T-cell (primary cell): ENCODE measurements around the gene SMYD2. TPM values are rescaled to one million over a fixed set of nuclear protein-coding genes. Genes with fewer than 3 reads are reported as not detected.

Experiments used
- ATAC-seq, 4 experiments: fragments of 200-7000 bp in 3 of 4; fragments of 150-1000 bp in 1 of 4; cut with Tn5 transposase; replicated peaks in 1 of 4; 1 replicate in 3 of 4; 2 replicates in 1 of 4; pipeline ENCODE4 v1.10.0; 2021; ENCODE audit warnings: moderate library complexity in 3 of 4, mild to moderate bottlenecking in 2 of 4, moderate number of reproducible peaks in 1 of 4
- CTCF ChIA-PET, 2 donors: fragments of 300-600 bp; sonication (Branson Sonifier 250); formaldehyde crosslinking; loops; one replicate each; lab custom pipeline; 2022; ENCODE audit warnings: antibody characterized with exemption in 2 of 2; lab: Charles Lee
- POLR2A ChIA-PET, 2 donors: fragments of 300-600 bp; sonication (Branson Sonifier 250); formaldehyde crosslinking; loops; one replicate each; lab custom pipeline; 2022; ENCODE audit warnings: antibody characterized with exemption in 2 of 2; lab: Charles Lee
- DNase-seq, 35 experiments: peaks; one replicate each; pipeline versions ENCODE4 v3.0.0 to v3.0.0-alpha.2; 2013 to 2023
- H3K27ac ChIP-seq: one replicate; pipeline ENCODE4 v1.5.1; 2013; ENCODE audit warnings: low read length
- H3K27me3 ChIP-seq, 2 experiments: replicated peaks in 1 of 2; 1 replicate in 1 of 2; 2 replicates in 1 of 2; pipeline versions ENCODE4 v1.6.1 to v1.7.0; 2013; ENCODE audit warnings: low read length in 1 of 2, mixed read lengths in 1 of 2; ENCODE audit not compliant: control insufficient read depth in 2 of 2, insufficient read depth in 2 of 2; ENCODE audit errors: extremely low read depth in 1 of 2
- H3K36me3 ChIP-seq, 2 donors: 1 replicate in 1 of 2; 2 replicates in 1 of 2; pipeline versions ENCODE4 v1.6.1 to v1.7.0; 2013; ENCODE audit warnings: low read length in 1 of 2; ENCODE audit not compliant: control insufficient read depth in 2 of 2, insufficient read depth in 1 of 2; ENCODE audit errors: extremely low read depth in 1 of 2
- H3K4me1 ChIP-seq, 2 experiments: 1 replicate in 1 of 2; 2 replicates in 1 of 2; pipeline versions ENCODE4 v1.6.1 to v1.7.0; 2013; ENCODE audit warnings: low read length in 2 of 2, mixed read lengths in 1 of 2; ENCODE audit not compliant: insufficient read depth in 2 of 2, control insufficient read depth in 1 of 2; ENCODE audit errors: extremely low read depth in 1 of 2
- H3K4me3 ChIP-seq, 2 donors: 1 replicate in 1 of 2; 2 replicates in 1 of 2; pipeline versions ENCODE4 v1.5.1 to v1.7.0; 2013; ENCODE audit warnings: mild to moderate bottlenecking in 2 of 2, low read length in 1 of 2, moderate library complexity in 1 of 2; ENCODE audit not compliant: control insufficient read depth in 1 of 2; ENCODE audit errors: extremely low read depth in 1 of 2
- H3K9me3 ChIP-seq: 2 replicates; pipeline ENCODE4 v1.7.0; 2013
- H3K27ac Mint-ChIP-seq, 2 donors: one replicate each; pipeline ENCODE4 v1.8.0; 2020 to 2021; ENCODE audit warnings: mild to moderate bottlenecking in 2 of 2, mixed read lengths in 2 of 2
- H3K27me3 Mint-ChIP-seq, 2 donors: one replicate each; pipeline ENCODE4 v1.8.0; 2021 to 2022; ENCODE audit warnings: mixed read lengths in 2 of 2
- H3K36me3 Mint-ChIP-seq: one replicate; pipeline ENCODE4 v1.8.0; 2021; ENCODE audit warnings: mixed read lengths
- H3K4me1 Mint-ChIP-seq, 3 donors: one replicate each; pipeline ENCODE4 v1.8.0; 2020 to 2022; ENCODE audit warnings: mixed read lengths in 3 of 3, mild to moderate bottlenecking in 1 of 3
- H3K4me3 Mint-ChIP-seq, 3 donors: one replicate each; pipeline ENCODE4 v1.8.0; 2020 to 2022; ENCODE audit warnings: mild to moderate bottlenecking in 3 of 3, mixed read lengths in 3 of 3, moderate library complexity in 3 of 3
- H3K9me3 Mint-ChIP-seq, 3 donors: one replicate each; pipeline ENCODE4 v1.8.0; 2020 to 2022; ENCODE audit warnings: mixed read lengths in 3 of 3
- WGBS: methylation state at CpG from one replicate; pipeline ENCODE4 v1.1.5; 2013; ENCODE audit warnings: missing lambda C conversion rate; ENCODE audit not compliant: insufficient coverage; 5-methylcytosine and 5-hydroxymethylcytosine counted together
- total RNA-seq, 35 experiments: library from RNA in 6 of 35; stranded (reverse) in 6 of 35; fragments of 120-200 nt in 1 of 35; gene quantifications; one replicate each; pipeline versions ENCODE4 v1.2.1 to v1.2.4 and lab custom pipeline; 2013 to 2026

Gene SMYD2
- total RNA-seq, 5 donors from 2014 or later (not counting 1 experiment from before 2014, with no cell fraction given) = 27.3 to 35.2 (median 34.4) TPM

- H3K4me1 ChIP-seq = no peaks in the 10 kb centered on the region
- DNase-seq (no peak), ATAC-seq (no peak)
- Mint-ChIP-seq H3K36me3 (peaks cover 4% of the 10 kb centered on the region), H3K27me3 (peaks cover 0 to 2% of the 10 kb centered on the region in 2 donors), H3K27ac (no peak overlapping the region), H3K4me3 (no peak overlapping the region), H3K9me3 (no peaks in the 10 kb centered on the region), H3K4me1 (no peaks in the 10 kb centered on the region)
- H3K36me3 ChIP-seq = peaks cover 0 to 3% of the 10 kb centered on the region in 2 donors
- 100% methylated on average over 1 of the region's 4 CpGs for WGBS
- H3K27me3 ChIP-seq = no peaks in the 10 kb centered on the region
- H3K9me3 ChIP-seq = no peaks in the 10 kb centered on the region
- H3K27ac ChIP-seq = no peak overlapping the region
- ChIA-PET CTCF (no interaction called here), POLR2A (no interaction called here)
- no peak overlapping the region for H3K4me3 ChIP-seq
Observed at GRCh38 chr1:214352838-214353237, 71.9 kb downstream of the SMYD2 start.

GRCh38 chr1:214354440-214355148 is 73.6 kb downstream of the SMYD2 start:
- H3K9me3 ChIP-seq = no peaks in the 10 kb centered on the region
- no peak overlapping the region for H3K4me3 ChIP-seq
- ChIA-PET POLR2A (no interaction called here), CTCF (interaction anchor here (0.6 to 0.9 kb wide), 3 partner anchors 8 to 93 kb away, joined by 3 to 4 read pairs (median 4); no protein-coding TSS in a partner anchor)
- ATAC-seq (no peak), DNase-seq (no peak)
- H3K36me3 ChIP-seq = no peaks in the 10 kb centered on the region
- H3K27ac Mint-ChIP-seq = no peak overlapping the region
- H3K4me1 ChIP-seq = no peaks in the 10 kb centered on the region
- H3K4me3 Mint-ChIP-seq = no peak overlapping the region
- no peaks in the 10 kb centered on the region for H3K9me3 Mint-ChIP-seq
- H3K4me1 Mint-ChIP-seq = no peaks in the 10 kb centered on the region
- no peak overlapping the region for H3K27ac ChIP-seq
- H3K27me3 ChIP-seq = no peaks in the 10 kb centered on the region
- peaks cover 0 to 2% of the 10 kb centered on the region in 2 donors for H3K27me3 Mint-ChIP-seq
- H3K36me3 Mint-ChIP-seq = peaks cover 2% of the 10 kb centered on the region
- WGBS = 100% methylated on average over 1 of the region's 4 CpGs

- H3K4me1 Mint-ChIP-seq = no peaks in the 10 kb centered on the region
- CTCF ChIA-PET = no interaction called here
Observed at GRCh38 chr1:214360116-214360515, 79.2 kb downstream of the SMYD2 start.

GRCh38 chr1:214360525-214361164 is 79.7 kb downstream of the SMYD2 start:
- Mint-ChIP-seq H3K9me3 (no peaks in the 10 kb centered on the region), H3K36me3 (no peaks in the 10 kb centered on the region), H3K27me3 (peaks cover 35 to 41% of the 10 kb centered on the region in 2 donors), H3K27ac (no peak overlapping the region), H3K4me3 (no peak overlapping the region), H3K4me1 (no peaks in the 10 kb centered on the region)
- Histone ChIP-seq H3K27me3 (peaks cover 0 to 13% of the 10 kb centered on the region in 2 experiments), H3K4me1 (no peaks in the 10 kb centered on the region), H3K36me3 (no peaks in the 10 kb centered on the region), H3K4me3 (no peak overlapping the region), H3K27ac (no peak overlapping the region), H3K9me3 (no peaks in the 10 kb centered on the region)
- 57% methylated on average over 1 of the region's 3 CpGs for WGBS
- ATAC-seq (no peak), DNase-seq (no peak)
- CTCF ChIA-PET = interaction anchor here in 1 of 2 donors (1.3 kb wide), 1 partner anchor 54 kb away, joined by 3 read pairs; no protein-coding TSS in a partner anchor
- POLR2A ChIA-PET = no interaction called here

More at GRCh38 chr1:214360116-214360515, 79.2 kb downstream of the SMYD2 start:
- Histone ChIP-seq H3K4me1 (no peaks in the 10 kb centered on the region), H3K9me3 (no peaks in the 10 kb centered on the region), H3K27ac (no peak overlapping the region), H3K27me3 (peaks cover 0 to 12% of the 10 kb centered on the region in 2 experiments), H3K36me3 (no peaks in the 10 kb centered on the region), H3K4me3 (no peak overlapping the region)
- H3K4me3 Mint-ChIP-seq = no peak overlapping the region
- no peak overlapping the region for H3K27ac Mint-ChIP-seq
- peaks cover 34 to 40% of the 10 kb centered on the region in 2 donors for H3K27me3 Mint-ChIP-seq
- 96% methylated on average over 4 of the region's 5 CpGs for WGBS
- ATAC-seq = no peak
- POLR2A ChIA-PET = no interaction called here
- H3K36me3 Mint-ChIP-seq = no peaks in the 10 kb centered on the region
- H3K9me3 Mint-ChIP-seq = no peaks in the 10 kb centered on the region
- no peak for DNase-seq

- Histone ChIP-seq H3K27ac (no peak overlapping the region), H3K27me3 (peaks cover 0 to 15% of the 10 kb centered on the region in 2 experiments), H3K4me3 (no peak overlapping the region), H3K4me1 (no peaks in the 10 kb centered on the region), H3K9me3 (no peaks in the 10 kb centered on the region), H3K36me3 (no peaks in the 10 kb centered on the region)
- H3K27me3 Mint-ChIP-seq = peaks cover 43 to 48% of the 10 kb centered on the region in 2 donors
- no peaks in the 10 kb centered on the region for H3K4me1 Mint-ChIP-seq
- ATAC-seq (no peak), DNase-seq (no peak)
- ChIA-PET CTCF (interaction anchor here in 1 of 2 donors (1.3 kb wide), 1 partner anchor 55 kb away, joined by 3 read pairs; no protein-coding TSS in a partner anchor), POLR2A (no interaction called here)
- no peaks in the 10 kb centered on the region for H3K9me3 Mint-ChIP-seq
- H3K27ac Mint-ChIP-seq = no peak overlapping the region
- no peak overlapping the region for H3K4me3 Mint-ChIP-seq
- no peaks in the 10 kb centered on the region for H3K36me3 Mint-ChIP-seq
- 40% methylated on average over 1 of the region's 1 CpG for WGBS
Observed at GRCh38 chr1:214361636-214362035, 80.7 kb downstream of the SMYD2 start.

- Histone ChIP-seq H3K36me3 (no peaks in the 10 kb centered on the region), H3K4me3 (no peak overlapping the region), H3K27ac (no peak overlapping the region), H3K4me1 (no peaks in the 10 kb centered on the region), H3K27me3 (peaks cover 0 to 15% of the 10 kb centered on the region in 2 experiments), H3K9me3 (no peaks in the 10 kb centered on the region)
- Mint-ChIP-seq H3K9me3 (no peaks in the 10 kb centered on the region), H3K4me3 (no peak overlapping the region), H3K36me3 (no peaks in the 10 kb centered on the region), H3K27me3 (peaks cover 44 to 48% of the 10 kb centered on the region in 2 donors), H3K27ac (no peak overlapping the region), H3K4me1 (no peaks in the 10 kb centered on the region)
- no peak for DNase-seq
- ChIA-PET CTCF (no interaction called here), POLR2A (no interaction called here)
- WGBS = 68% methylated on average over 6 of the region's 9 CpGs
- ATAC-seq = no peak
Observed at GRCh38 chr1:214362188-214362882, 81.4 kb downstream of the SMYD2 start.
